ENCODE data around the gene PSRC1.

GRCh38 chr1:109240158-109241152 lies 42.5 kb downstream of the PSRC1 start:
- TF ChIP-seq CTCF (IDR thresholded peaks at IDR 0.05; ENCODE audit: insufficient read depth, low read length, poor library complexity, severe bottlenecking), result no peak
- TF ChIP-seq EZH2phosphoT487 (conservative IDR thresholded peaks at IDR 0.05; ENCODE audit: low read length), result no peak
